Fibroblast of villous mesenchyme (primary cell): ENCODE measurements around the gene LCMT2. TPM values are rescaled to one million over a fixed set of nuclear protein-coding genes. Genes with fewer than 3 reads are reported as not detected.

Source experiments
- DNase-seq: peaks from one replicate; pipeline ENCODE4 v3.0.0-alpha.2; 2010; ENCODE audit warnings: low read depth
- H3K4me3 ChIP-seq: 2 replicates; pipeline ENCODE4 v1.5.1; 2011; ENCODE audit warnings: low read depth, mild to moderate bottlenecking, low read length
- total RNA-seq: library from RNA; depleted of rRNA; stranded (reverse); fragments of >200 nt; gene quantifications from 2 replicates; pipeline ENCODE4 v1.2.3, GENCODE V29; 2012
- TF ChIP-seq, protein P1 (sequence below): IDR thresholded peaks from 2 replicates; pipeline ENCODE4 v1.5.1; 2012; ENCODE audit warnings: low read depth, mild to moderate bottlenecking, low read length; ENCODE audit not compliant: insufficient read depth

The LCMT2 gene
- total RNA-seq, 1 donor: 11.2 TPM

DNA sequence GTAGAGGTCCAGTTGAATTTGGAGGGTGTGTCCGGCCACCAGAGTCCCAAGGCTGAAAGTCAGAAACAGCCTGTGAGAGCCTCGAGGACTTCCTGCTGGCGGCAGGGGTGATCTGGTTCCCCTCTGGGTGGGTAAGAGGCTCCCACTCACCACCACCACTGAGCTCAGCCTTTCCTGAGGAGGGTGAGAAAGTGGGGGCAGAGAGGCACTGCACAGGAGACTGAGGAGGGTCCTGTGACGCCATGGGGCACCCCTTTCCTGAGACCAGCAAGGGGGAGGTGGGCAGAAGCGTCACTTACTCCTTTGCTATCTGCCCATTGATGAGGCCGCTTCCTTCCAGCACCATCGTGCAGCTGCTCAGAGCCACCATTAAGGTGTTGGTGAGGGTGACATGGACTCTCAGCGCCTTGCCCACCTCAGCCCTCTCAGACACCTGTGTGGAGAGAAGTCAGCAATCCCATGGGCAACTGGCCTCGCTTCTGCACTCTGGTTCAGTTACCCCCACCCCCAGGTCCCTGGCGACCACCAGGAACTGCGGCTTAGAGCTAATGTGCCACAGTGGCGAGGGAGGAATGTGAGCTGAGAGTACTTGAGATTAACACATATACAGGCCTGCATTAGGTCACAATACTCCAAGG is 53.7 kb downstream of the LCMT2 start:
- no peak for DNase-seq
- H3K4me3 ChIP-seq: no peak overlapping the region
- TF ChIP-seq, protein P1, sequence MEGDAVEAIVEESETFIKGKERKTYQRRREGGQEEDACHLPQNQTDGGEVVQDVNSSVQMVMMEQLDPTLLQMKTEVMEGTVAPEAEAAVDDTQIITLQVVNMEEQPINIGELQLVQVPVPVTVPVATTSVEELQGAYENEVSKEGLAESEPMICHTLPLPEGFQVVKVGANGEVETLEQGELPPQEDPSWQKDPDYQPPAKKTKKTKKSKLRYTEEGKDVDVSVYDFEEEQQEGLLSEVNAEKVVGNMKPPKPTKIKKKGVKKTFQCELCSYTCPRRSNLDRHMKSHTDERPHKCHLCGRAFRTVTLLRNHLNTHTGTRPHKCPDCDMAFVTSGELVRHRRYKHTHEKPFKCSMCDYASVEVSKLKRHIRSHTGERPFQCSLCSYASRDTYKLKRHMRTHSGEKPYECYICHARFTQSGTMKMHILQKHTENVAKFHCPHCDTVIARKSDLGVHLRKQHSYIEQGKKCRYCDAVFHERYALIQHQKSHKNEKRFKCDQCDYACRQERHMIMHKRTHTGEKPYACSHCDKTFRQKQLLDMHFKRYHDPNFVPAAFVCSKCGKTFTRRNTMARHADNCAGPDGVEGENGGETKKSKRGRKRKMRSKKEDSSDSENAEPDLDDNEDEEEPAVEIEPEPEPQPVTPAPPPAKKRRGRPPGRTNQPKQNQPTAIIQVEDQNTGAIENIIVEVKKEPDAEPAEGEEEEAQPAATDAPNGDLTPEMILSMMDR: no peak

DNA sequence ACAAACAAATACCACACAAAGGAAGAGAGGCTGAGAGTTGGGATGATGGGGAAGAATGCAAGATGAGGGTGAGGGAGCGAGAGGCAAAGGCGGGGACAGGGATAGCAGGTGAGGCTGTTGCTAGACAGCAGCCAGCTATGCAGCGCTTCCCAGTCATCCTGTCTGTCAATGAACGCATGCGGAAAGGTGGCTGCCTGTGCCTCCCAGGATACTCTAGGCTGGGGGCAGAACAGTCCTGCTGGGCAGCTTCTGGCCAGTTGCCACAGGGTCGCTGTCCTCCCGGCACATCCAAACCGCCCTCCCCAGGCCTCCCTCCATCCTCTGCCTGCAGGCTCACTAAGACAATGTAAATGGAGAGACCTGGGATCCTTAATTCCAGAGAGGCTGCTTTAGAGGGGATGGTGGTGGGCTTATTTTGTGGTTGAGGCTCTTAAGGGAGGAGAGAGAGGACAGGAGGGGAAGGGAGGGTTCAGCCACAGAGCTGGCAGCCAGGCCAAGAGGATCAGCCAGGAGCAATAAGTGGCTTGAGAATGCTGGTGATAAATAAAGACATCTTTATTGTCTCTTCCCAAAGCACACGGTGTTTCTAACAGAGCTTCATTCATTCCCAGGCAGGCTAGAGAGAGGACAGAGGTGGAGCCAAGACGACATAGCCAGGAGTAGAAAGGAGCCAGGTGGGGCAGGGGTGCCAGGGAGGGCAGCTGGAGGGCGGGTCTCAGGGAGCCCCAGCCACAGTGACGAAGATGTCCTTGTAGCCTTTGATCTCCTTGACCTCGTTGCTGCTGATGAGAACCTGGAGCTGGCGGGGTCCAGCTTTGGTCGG is 54.4 kb downstream of the LCMT2 start:
- no peak for DNase-seq
- TF ChIP-seq, protein P1: no peak

DNA sequence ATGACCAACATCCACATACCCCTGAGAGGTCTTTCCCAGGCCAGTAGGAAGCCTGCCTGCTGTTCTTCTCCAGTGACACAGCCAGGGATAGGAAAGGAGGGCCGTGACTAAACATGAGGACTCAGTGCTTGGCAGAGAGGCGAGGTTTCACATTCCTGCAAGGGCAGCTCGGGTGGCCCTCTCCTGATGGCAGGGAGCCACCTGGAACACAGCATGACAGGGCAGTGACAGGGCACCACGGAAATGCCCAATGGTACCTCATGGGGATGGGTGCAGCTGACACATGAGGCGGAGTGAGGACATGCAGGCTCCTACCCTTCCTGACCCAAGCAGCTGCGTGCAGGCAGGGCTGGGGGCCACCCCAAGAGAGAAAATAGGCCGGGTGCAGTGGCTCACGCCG is 56.2 kb downstream of the LCMT2 start:
- DNase-seq: no peak
- TF ChIP-seq, protein P1: no peak

More for the DNA sequence above, 54.4 kb downstream of the LCMT2 start:
- H3K4me3 ChIP-seq: no peak overlapping the region

More for the DNA sequence above, 56.2 kb downstream of the LCMT2 start:
- H3K4me3 ChIP-seq: no peak overlapping the region

Other genes with a start within 250 kb of the LCMT2 start
- 48.0 and 76.0 TPM in 2 replicates for gene UBR1, start 224.5 kb downstream of the LCMT2 start, total RNA-seq
- gene TMEM62, start 197.0 kb downstream of the LCMT2 start, total RNA-seq: 16.8 and 18.4 TPM in 2 replicates
- gene CCNDBP1, start 145.2 kb downstream of the LCMT2 start, total RNA-seq: 57.7 and 67.8 TPM in 2 replicates
- gene EPB42, start 109.6 kb downstream of the LCMT2 start, total RNA-seq: not detected in 2 replicates
- gene TGM5, start 63.6 kb downstream of the LCMT2 start, total RNA-seq: not detected in 2 replicates
- gene TGM7, start 28.3 kb downstream of the LCMT2 start, total RNA-seq: not detected in 2 replicates
- gene ZSCAN29, start 40.5 kb upstream of the LCMT2 start, total RNA-seq: 26.3 and 37.0 TPM in 2 replicates
- gene TUBGCP4, start 40.5 kb upstream of the LCMT2 start, total RNA-seq: 9.7 and 14.7 TPM in 2 replicates
- gene TP53BP1, start 162.6 kb upstream of the LCMT2 start, total RNA-seq: 83.4 and 94.1 TPM in 2 replicates
- 60.9 and 65.7 TPM in 2 replicates for gene MAP1A, start 187.0 kb upstream of the LCMT2 start, total RNA-seq